Sigmoid colon (tissue), 4 donors: Measurements from ENCODE around the gene SETBP1.

Source experiments
- CTCF ChIP-seq, 4 experiments: fragments of 450-650 bp in 3 of 4; fragments of 200-600 bp in 1 of 4; IDR thresholded peaks; one replicate each; pipeline ENCODE4 v1.5.1; 2016 to 2019; ENCODE audit warnings: antibody characterized with exemption in 4 of 4, mild to moderate bottlenecking in 3 of 4, moderate library complexity in 2 of 4
- EP300 ChIP-seq, 4 donors: sonication (generic); formaldehyde crosslinking; IDR thresholded peaks; one replicate each; pipeline ENCODE4 v1.6.1; 2017; ENCODE audit warnings: antibody characterized with exemption in 4 of 4
- POLR2A ChIP-seq, 2 donors: fragments of 450-650 bp; IDR thresholded peaks; one replicate each; pipeline ENCODE4 v1.6.1; 2016; ENCODE audit warnings: antibody characterized with exemption in 2 of 2, mild to moderate bottlenecking in 2 of 2, moderate library complexity in 2 of 2
- POLR2AphosphoS5 ChIP-seq, 4 donors: sonication (generic); formaldehyde crosslinking; IDR thresholded peaks; one replicate each; pipeline ENCODE4 v1.6.1; 2017; ENCODE audit warnings: antibody characterized with exemption in 4 of 4

- no peak for TF ChIP-seq POLR2A (IDR thresholded peaks at IDR 0.05)
- no peak for TF ChIP-seq CTCF (IDR thresholded peaks at IDR 0.05)
- TF ChIP-seq POLR2AphosphoS5 (IDR thresholded peaks at IDR 0.05): no peak
- TF ChIP-seq EP300 (IDR thresholded peaks at IDR 0.05): no peak
These were observed 219.1 kb downstream of the SETBP1 start for GRCh38 chr18:44899832-44900231.
